Calu3 (cell line): Measurements from ENCODE around the gene FHL2. TPM values are rescaled to one million over a fixed set of nuclear protein-coding genes. Genes with fewer than 3 reads are reported as not detected.

Source experiments
- BruUV-seq: library from RNA; stranded (reverse); fragments of 400-500 nt; replicated peaks from 2 replicates; lab custom pipeline; 2021; lab: Mats Ljungman, UMichigan
- CTCF ChIA-PET: fragments of 300-600 bp; sonication (Branson Sonifier 250); formaldehyde crosslinking; loops from one replicate; lab custom pipeline; 2022; ENCODE audit warnings: antibody characterized with exemption; lab: Charles Lee
- DNase-seq: peaks from one replicate; pipeline ENCODE4 v3.0.0; 2022
- H3K27ac Mint-ChIP-seq: one replicate; pipeline ENCODE4 v1.8.0; 2022; ENCODE audit warnings: mixed read lengths; ENCODE audit not compliant: unreplicated experiment
- H3K27me3 Mint-ChIP-seq: one replicate; pipeline ENCODE4 v1.8.0; 2022; ENCODE audit warnings: mixed read lengths; ENCODE audit not compliant: unreplicated experiment
- H3K36me3 Mint-ChIP-seq: one replicate; pipeline ENCODE4 v1.8.0; 2022; ENCODE audit warnings: mild to moderate bottlenecking, moderate library complexity, mixed read lengths; ENCODE audit not compliant: insufficient read depth, unreplicated experiment
- H3K4me1 Mint-ChIP-seq: one replicate; pipeline ENCODE4 v1.8.0; 2022; ENCODE audit warnings: mild to moderate bottlenecking, low read depth, mixed read lengths; ENCODE audit not compliant: unreplicated experiment
- H3K4me3 Mint-ChIP-seq: one replicate; pipeline ENCODE4 v1.8.0; 2022; ENCODE audit warnings: mild to moderate bottlenecking, low read depth, moderate library complexity, mixed read lengths; ENCODE audit not compliant: unreplicated experiment
- H3K9me3 Mint-ChIP-seq: one replicate; pipeline ENCODE4 v1.8.0; 2022; ENCODE audit warnings: low read depth, mixed read lengths; ENCODE audit not compliant: unreplicated experiment
- CTCF ChIP-seq: fragments of 200-600 bp; IDR thresholded peaks from one replicate; pipeline ENCODE4 v1.8.0; 2022; ENCODE audit warnings: antibody characterized with exemption; ENCODE audit not compliant: unreplicated experiment
- intact Hi-C: fragments of 100-400 bp; cut with micrococcal nuclease; formaldehyde crosslinking; loops from one replicate; pipeline ENCODE4 v1.10.0; 2022; ENCODE audit not compliant: unreplicated experiment
- total RNA-seq: library from RNA; stranded (reverse); gene quantifications from 2 replicates; pipeline ENCODE4 v1.2.3, GENCODE V29; 2022

FHL2 gene
- total RNA-seq, 1 experiment from 2014 or later: 51.9 TPM

GRCh38 chr2:105390454-105390853 lies 8.4 kb downstream of the FHL2 start:
- DNase-seq: no peak
- no TSS peak for BruUV-seq
- no peak for TF ChIP-seq CTCF
- Mint-ChIP-seq H3K4me1 (peaks cover 52% of the 10 kb centered on the region), H3K9me3 (peaks cover 4% of the 10 kb centered on the region), H3K36me3 (peaks cover 99% of the 10 kb centered on the region), H3K4me3 (peak overlapping the region; percentile 31), H3K27me3 (no peaks in the 10 kb centered on the region), H3K27ac (peak overlapping the region; percentile 70)
- intact Hi-C loops: no loop called here
- CTCF ChIA-PET: interaction anchor here (0.9 to 1.1 kb wide), 2 partner anchors 8 to 14 kb away, joined by 3 to 6 read pairs; partner anchors contain the start of gene FHL2

GRCh38 chr2:105388971-105389381 lies 9.9 kb downstream of the FHL2 start:
- CTCF ChIA-PET: interaction anchor here (1.0 kb wide), 1 partner anchor 9 kb away, joined by 3 read pairs; no protein-coding TSS in a partner anchor
- intact Hi-C loops: no loop called here
- no peak overlapping the region for H3K27ac Mint-ChIP-seq
- peaks cover 37% of the 10 kb centered on the region for H3K4me1 Mint-ChIP-seq
- H3K27me3 Mint-ChIP-seq: no peaks in the 10 kb centered on the region
- no TSS peak for BruUV-seq
- peaks cover 4% of the 10 kb centered on the region for H3K9me3 Mint-ChIP-seq
- H3K36me3 Mint-ChIP-seq: peaks cover 99% of the 10 kb centered on the region
- no peak for TF ChIP-seq CTCF
- no peak for DNase-seq
- no peak overlapping the region for H3K4me3 Mint-ChIP-seq

GRCh38 chr2:105387225-105387624 lies 11.6 kb downstream of the FHL2 start:
- CTCF ChIA-PET: no interaction called here
- no peak for DNase-seq
- H3K36me3 Mint-ChIP-seq: peaks cover 95% of the 10 kb centered on the region
- H3K9me3 Mint-ChIP-seq: peaks cover 4% of the 10 kb centered on the region
- H3K27me3 Mint-ChIP-seq: no peaks in the 10 kb centered on the region
- H3K4me3 Mint-ChIP-seq: no peak overlapping the region
- intact Hi-C loops: no loop called here
- TF ChIP-seq CTCF: no peak
- no peak overlapping the region for H3K27ac Mint-ChIP-seq
- H3K4me1 Mint-ChIP-seq: peaks cover 28% of the 10 kb centered on the region
- no TSS peak for BruUV-seq

- peaks cover 27% of the 10 kb centered on the region for H3K4me1 Mint-ChIP-seq
- no peaks in the 10 kb centered on the region for H3K27me3 Mint-ChIP-seq
- intact Hi-C loops: no loop called here
- H3K9me3 Mint-ChIP-seq: no peaks in the 10 kb centered on the region
- H3K36me3 Mint-ChIP-seq: peaks cover 95% of the 10 kb centered on the region
- no peak for TF ChIP-seq CTCF
- BruUV-seq: no TSS peak
- CTCF ChIA-PET: no interaction called here
- no peak for DNase-seq
- no peak overlapping the region for H3K27ac Mint-ChIP-seq
- H3K4me3 Mint-ChIP-seq: no peak overlapping the region
Observed at GRCh38 chr2:105385731-105386540, 12.9 kb downstream of the FHL2 start.
